Posterior vena cava (tissue), 2 donors: ENCODE measurements around the gene ANKRD13A. TPM values are rescaled to one million over a fixed set of nuclear protein-coding genes. Genes with fewer than 3 reads are reported as not detected.
"Not testable (repeated sequence)": the region's sequence is repeated elsewhere in the genome, so short reads cannot be mapped to it uniquely, and the experiment has no call there.

Source experiments
- DNase-seq: peaks from one replicate; pipeline ENCODE4 v3.0.0-alpha.2; 2020; ENCODE audit warnings: low spot score
- intact Hi-C, 2 donors: fragments of 100-400 bp; cut with DNase I; formaldehyde crosslinking; loops; one replicate each; pipeline versions ENCODE4 v1.14.1 to v1.14.2; 2022 to 2023
- total RNA-seq, 2 donors: library from RNA; stranded (reverse); fragmentation: NEBNext Ultra II Directional; extraction: Animal tissue kit (Norgen Biotek cat#: 25700); gene quantifications; one replicate each; pipeline ENCODE4 v1.2.1, GENCODE V29; 2021
- donor health status: DM: yes; HTN: yes; CAD: no.
- donor health status: DM: yes; HTN: yes; CAD: no.

ANKRD13A gene
- total RNA-seq, 2 donors from 2014 or later, result 54.0 to 55.2 TPM

GRCh38 chr12:110068115-110068514 is 68.9 kb downstream of the ANKRD13A start:
- DNase-seq, result not testable (repeated sequence)
- intact Hi-C loops, result loop anchor here in 1 of 2 donors (5.0 kb wide), 1 partner anchor 1156 kb away; no protein-coding TSS in a partner anchor

- intact Hi-C loops, result loop anchor here in 1 of 2 donors (5.0 kb wide), 1 partner anchor 1156 kb away; no protein-coding TSS in a partner anchor
- peak; percentile 1 for DNase-seq
Measured at GRCh38 chr12:110068654-110069053, 69.4 kb downstream of the ANKRD13A start.

- no peak for DNase-seq
- intact Hi-C loops, result no loop called here
Measured at GRCh38 chr12:110071504-110071903, 72.3 kb downstream of the ANKRD13A start.

GRCh38 chr12:110071967-110072366 is 72.7 kb downstream of the ANKRD13A start:
- DNase-seq, result no peak
- intact Hi-C loops, result no loop called here

- peak; percentile 12 for DNase-seq
- intact Hi-C loops, result not testable (repeated sequence)
Measured at GRCh38 chr12:110072636-110073035, 73.4 kb downstream of the ANKRD13A start.

GRCh38 chr12:110073049-110073831 is 74.0 kb downstream of the ANKRD13A start:
- peak; percentile 85 for DNase-seq
- intact Hi-C loops, result no loop called here

GRCh38 chr12:110074089-110074488 is 74.9 kb downstream of the ANKRD13A start:
- intact Hi-C loops, result no loop called here
- DNase-seq, result peak; percentile 10

- no peak for DNase-seq
- intact Hi-C loops, result no loop called here
Measured at GRCh38 chr12:110075880-110076279, 76.7 kb downstream of the ANKRD13A start.

- intact Hi-C loops, result no loop called here
- no peak for DNase-seq
Measured at GRCh38 chr12:110077800-110078199, 78.6 kb downstream of the ANKRD13A start.

- intact Hi-C loops, result no loop called here
- peak; percentile 86 for DNase-seq
Measured at GRCh38 chr12:110079477-110080400, 80.5 kb downstream of the ANKRD13A start.

GRCh38 chr12:110080410-110080809 is 81.2 kb downstream of the ANKRD13A start:
- intact Hi-C loops, result no loop called here
- no peak for DNase-seq

- DNase-seq, result peak; percentile 5
- intact Hi-C loops, result no loop called here
Measured at GRCh38 chr12:110084314-110085015, 85.2 kb downstream of the ANKRD13A start.

GRCh38 chr12:110088216-110088615 is 89.0 kb downstream of the ANKRD13A start:
- intact Hi-C loops, result not testable (repeated sequence)
- DNase-seq, result peak; percentile 37

GRCh38 chr12:110088936-110089335 is 89.7 kb downstream of the ANKRD13A start:
- no peak for DNase-seq

More at GRCh38 chr12:110088936-110089335, 89.7 kb downstream of the ANKRD13A start:
- intact Hi-C loops, result no loop called here

Other genes with a start within 250 kb of the ANKRD13A start
- gene TRPV4, start 166.0 kb upstream of the ANKRD13A start, total RNA-seq, result 1 to 10 TPM; 1.1 to 2.0 TPM
- gene GLTP, start 118.9 kb upstream of the ANKRD13A start, total RNA-seq, result 10 to 100 TPM; 34.9 to 36.4 TPM
- 10 to 100 TPM in 1 of 2 donors, 1 to 10 TPM in 1; 9.3 to 13.8 TPM for gene TCHP, start 99.2 kb upstream of the ANKRD13A start, total RNA-seq
- gene GIT2, start 3.1 kb upstream of the ANKRD13A start, total RNA-seq, result 10 to 100 TPM; 44.9 to 48.0 TPM
- gene C12orf76, start 49.1 kb downstream of the ANKRD13A start, total RNA-seq, result 1 to 10 TPM; 6.7 to 9.2 TPM
- 10 to 100 TPM; 15.0 to 19.2 TPM for gene IFT81, start 124.9 kb downstream of the ANKRD13A start, total RNA-seq